ENCODE measurements around the gene SLC6A9. TPM values are rescaled to one million over a fixed set of nuclear protein-coding genes. Genes with fewer than 3 reads are reported as not detected.

The SLC6A9 gene
- total and polyA plus RNA-seq, 2 donors = 0.57 to 0.82 TPM

DNA sequence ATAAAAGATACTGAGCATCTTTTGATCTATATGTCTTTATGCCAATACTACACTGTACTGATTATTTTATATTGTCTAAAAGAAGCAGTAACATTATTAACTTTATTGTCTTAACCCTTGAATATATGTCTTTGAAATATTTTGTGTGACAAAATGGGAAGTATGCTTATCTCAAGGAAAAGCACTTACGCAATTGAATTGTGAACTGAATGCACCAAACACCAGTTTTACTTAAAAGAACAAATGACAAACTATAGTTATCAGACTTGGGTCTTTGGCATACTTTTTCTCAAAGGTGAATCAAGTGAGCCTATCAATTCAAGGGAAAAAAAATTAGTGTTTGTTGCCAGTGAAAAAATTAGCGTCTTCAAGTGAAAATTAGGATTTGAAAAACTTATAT is 9.2 kb upstream of the SLC6A9 start:
- DNase-seq (ENCODE audit: low read depth in 6 of 9, low spot score in 9 of 9) = no peak
- 92% methylated on average over 2 of the region's 2 CpGs for WGBS
- H3K27ac ChIP-seq (ENCODE audit: low read depth in 1 of 2, low read length in 1 of 2) = no peak overlapping the region
- H3K36me3 ChIP-seq (ENCODE audit: control insufficient read depth in 2 of 2, insufficient read depth in 2 of 2, low read length in 1 of 2) = no peaks in the 10 kb centered on the region
- H3K4me3 ChIP-seq (ENCODE audit: low read length in 2 of 2) = no peak overlapping the region
- H3K4me1 ChIP-seq (ENCODE audit: control insufficient read depth in 2 of 2, insufficient read depth in 2 of 2, low read length in 2 of 2) = peaks cover 0 to 3% of the 10 kb centered on the region in 2 donors
- no peaks in the 10 kb centered on the region for H3K27me3 ChIP-seq (ENCODE audit: control insufficient read depth in 2 of 2, insufficient read depth in 1 of 2, low read length in 1 of 2)
- no peaks in the 10 kb centered on the region for H3K9me3 ChIP-seq (ENCODE audit: control insufficient read depth in 2 of 2, insufficient read depth in 1 of 2, low read length in 1 of 2)

GRCh38 chr1:44038876-44039657 is 7.8 kb upstream of the SLC6A9 start:
- Histone ChIP-seq H3K9me3 (ENCODE audit: control insufficient read depth in 2 of 2, insufficient read depth in 1 of 2, low read length in 1 of 2) (no peaks in the 10 kb centered on the region), H3K36me3 (ENCODE audit: control insufficient read depth in 2 of 2, insufficient read depth in 2 of 2, low read length in 1 of 2) (no peaks in the 10 kb centered on the region), H3K4me1 (ENCODE audit: control insufficient read depth in 2 of 2, insufficient read depth in 2 of 2, low read length in 2 of 2) (peaks cover 0 to 3% of the 10 kb centered on the region in 2 donors), H3K27me3 (ENCODE audit: control insufficient read depth in 2 of 2, insufficient read depth in 1 of 2, low read length in 1 of 2) (no peaks in the 10 kb centered on the region), H3K4me3 (ENCODE audit: low read length in 2 of 2) (no peak overlapping the region), H3K27ac (ENCODE audit: low read depth in 1 of 2, low read length in 1 of 2) (no peak overlapping the region)
- no peak for DNase-seq (ENCODE audit: low read depth in 6 of 9, low spot score in 9 of 9)
- 93% methylated on average over 2 of the region's 2 CpGs for WGBS

DNA sequence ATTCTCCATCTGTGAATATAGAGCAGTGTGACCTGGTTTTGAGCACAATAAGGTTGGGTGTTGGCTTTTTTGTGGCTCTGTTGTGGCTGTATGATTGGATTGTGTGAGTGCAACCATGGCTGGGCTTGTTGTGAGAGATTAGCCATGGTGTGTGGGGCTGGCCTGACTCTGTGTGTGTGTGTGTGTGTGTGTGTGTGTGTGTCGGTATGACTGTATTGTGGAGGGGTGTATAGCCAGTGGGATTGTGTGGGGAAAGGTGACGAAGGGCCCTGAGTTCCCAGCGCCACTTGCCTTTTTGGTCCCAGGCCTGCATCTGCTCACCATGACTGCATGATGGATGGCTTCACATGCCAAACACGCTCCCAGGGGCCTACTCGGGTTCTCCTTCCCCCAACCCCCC is 5.9 kb upstream of the SLC6A9 start:
- Histone ChIP-seq H3K36me3 (ENCODE audit: control insufficient read depth in 2 of 2, insufficient read depth in 2 of 2, low read length in 1 of 2) (no peaks in the 10 kb centered on the region), H3K9me3 (ENCODE audit: control insufficient read depth in 2 of 2, insufficient read depth in 1 of 2, low read length in 1 of 2) (no peaks in the 10 kb centered on the region), H3K27me3 (ENCODE audit: control insufficient read depth in 2 of 2, insufficient read depth in 1 of 2, low read length in 1 of 2) (peaks cover 0 to 9% of the 10 kb centered on the region in 2 donors), H3K27ac (ENCODE audit: low read depth in 1 of 2, low read length in 1 of 2) (no peak overlapping the region), H3K4me1 (ENCODE audit: control insufficient read depth in 2 of 2, insufficient read depth in 2 of 2, low read length in 2 of 2) (peaks cover 0 to 3% of the 10 kb centered on the region in 2 donors), H3K4me3 (ENCODE audit: low read length in 2 of 2) (no peak overlapping the region)
- WGBS = 90% methylated on average over 5 of the region's 5 CpGs
- no peak for DNase-seq (ENCODE audit: low read depth in 6 of 9, low spot score in 9 of 9)

GRCh38 chr1:44036409-44037139 is 5.3 kb upstream of the SLC6A9 start:
- Histone ChIP-seq H3K4me1 (ENCODE audit: control insufficient read depth in 2 of 2, insufficient read depth in 2 of 2, low read length in 2 of 2) (peaks cover 0 to 9% of the 10 kb centered on the region in 2 donors), H3K27ac (ENCODE audit: low read depth in 1 of 2, low read length in 1 of 2) (peak overlapping the region in 1 of 2 donors; percentile 24), H3K4me3 (ENCODE audit: low read length in 2 of 2) (no peak overlapping the region), H3K9me3 (ENCODE audit: control insufficient read depth in 2 of 2, insufficient read depth in 1 of 2, low read length in 1 of 2) (no peaks in the 10 kb centered on the region), H3K36me3 (ENCODE audit: control insufficient read depth in 2 of 2, insufficient read depth in 2 of 2, low read length in 1 of 2) (no peaks in the 10 kb centered on the region), H3K27me3 (ENCODE audit: control insufficient read depth in 2 of 2, insufficient read depth in 1 of 2, low read length in 1 of 2) (peaks cover 0 to 15% of the 10 kb centered on the region in 2 donors)
- DNase-seq (ENCODE audit: low read depth in 6 of 9, low spot score in 9 of 9) = peak in 6 of 9 donors; percentile 16 to 67 (median 37)
- WGBS = 50% methylated on average over 6 of the region's 6 CpGs

DNA sequence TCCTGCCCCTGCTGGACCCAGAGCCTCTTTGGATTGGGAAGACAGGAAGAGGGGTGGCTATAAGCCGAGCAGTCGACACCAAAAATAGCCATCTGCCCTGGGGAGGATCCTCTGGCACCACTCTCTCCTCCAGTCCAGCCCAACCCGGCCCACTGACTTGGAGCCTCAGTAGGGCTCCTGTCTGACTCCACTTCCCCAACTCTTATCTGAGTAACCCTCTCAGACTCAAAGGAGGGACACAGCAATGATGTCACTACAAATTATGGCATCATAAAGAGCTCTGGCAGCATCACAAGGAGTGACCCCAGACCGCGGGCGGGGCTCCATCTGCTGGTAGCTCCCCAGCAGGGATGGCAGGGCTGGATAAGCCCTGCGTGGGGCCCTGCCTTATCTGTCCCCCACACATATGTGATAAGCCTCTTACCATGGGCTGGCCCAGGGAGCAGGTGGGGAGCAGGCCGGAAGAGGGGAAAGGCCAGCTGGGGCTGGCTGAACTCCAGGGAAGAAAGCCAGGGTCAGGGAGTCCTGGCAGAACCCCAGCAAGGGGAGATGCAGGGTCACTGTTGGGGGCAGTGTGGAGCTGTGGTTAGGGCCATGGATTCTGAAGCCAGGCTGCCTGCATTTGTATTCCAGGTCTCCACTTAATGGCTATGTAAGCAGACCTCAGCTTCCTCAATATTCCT is 4.6 kb upstream of the SLC6A9 start:
- no peak for DNase-seq (ENCODE audit: low read depth in 6 of 9, low spot score in 9 of 9)
- H3K9me3 ChIP-seq (ENCODE audit: control insufficient read depth in 2 of 2, insufficient read depth in 1 of 2, low read length in 1 of 2) = no peaks in the 10 kb centered on the region
- H3K27me3 ChIP-seq (ENCODE audit: control insufficient read depth in 2 of 2, insufficient read depth in 1 of 2, low read length in 1 of 2) = peaks cover 2 to 22% of the 10 kb centered on the region in 2 donors
- no peaks in the 10 kb centered on the region for H3K36me3 ChIP-seq (ENCODE audit: control insufficient read depth in 2 of 2, insufficient read depth in 2 of 2, low read length in 1 of 2)
- WGBS = 89% methylated on average over 8 of the region's 8 CpGs
- H3K4me3 ChIP-seq (ENCODE audit: low read length in 2 of 2) = no peak overlapping the region
- peaks cover 0 to 16% of the 10 kb centered on the region in 2 donors for H3K4me1 ChIP-seq (ENCODE audit: control insufficient read depth in 2 of 2, insufficient read depth in 2 of 2, low read length in 2 of 2)
- H3K27ac ChIP-seq (ENCODE audit: low read depth in 1 of 2, low read length in 1 of 2) = no peak overlapping the region

DNA sequence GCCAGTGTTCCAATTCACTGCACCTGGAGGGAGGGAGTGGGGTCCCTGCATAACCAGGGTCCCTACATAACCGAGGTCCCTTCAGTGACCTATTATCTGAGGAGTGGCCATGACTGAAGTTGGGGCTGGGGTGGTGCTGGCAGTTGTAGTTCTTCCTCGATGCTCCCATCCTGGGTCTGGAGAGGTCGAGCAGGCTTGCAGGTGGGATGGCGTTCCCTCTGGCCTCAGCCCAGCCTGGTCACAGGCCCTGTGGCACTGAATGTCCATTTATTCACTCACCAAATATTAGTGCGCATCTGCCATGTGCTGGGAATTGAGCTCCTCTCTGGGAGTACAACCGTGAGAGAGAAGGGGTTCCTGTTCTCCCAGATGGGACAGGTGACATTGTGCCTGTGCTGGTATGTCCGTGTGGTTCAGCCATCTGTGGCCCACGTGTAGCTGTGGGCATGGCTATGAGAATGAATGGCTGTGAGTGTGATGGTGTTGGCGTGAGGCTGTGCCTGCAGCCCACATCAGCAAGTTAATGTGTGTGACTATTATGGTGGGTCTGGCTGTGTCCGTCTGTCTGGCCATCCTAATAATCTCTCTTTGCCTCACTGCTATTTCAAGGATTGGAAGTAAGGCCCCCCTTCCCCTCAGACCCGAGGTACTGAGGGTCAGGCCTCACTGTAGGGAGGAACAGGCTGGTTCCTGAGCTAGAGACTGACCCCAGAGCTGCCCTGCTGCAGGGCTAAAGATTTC is 3.9 kb upstream of the SLC6A9 start:
- H3K36me3 ChIP-seq (ENCODE audit: control insufficient read depth in 2 of 2, insufficient read depth in 2 of 2, low read length in 1 of 2) = no peaks in the 10 kb centered on the region
- H3K27ac ChIP-seq (ENCODE audit: low read depth in 1 of 2, low read length in 1 of 2) = no peak overlapping the region
- 95% methylated on average over 11 of the region's 11 CpGs for WGBS
- H3K4me1 ChIP-seq (ENCODE audit: control insufficient read depth in 2 of 2, insufficient read depth in 2 of 2, low read length in 2 of 2) = peaks cover 0 to 18% of the 10 kb centered on the region in 2 donors
- no peaks in the 10 kb centered on the region for H3K9me3 ChIP-seq (ENCODE audit: control insufficient read depth in 2 of 2, insufficient read depth in 1 of 2, low read length in 1 of 2)
- peaks cover 8 to 28% of the 10 kb centered on the region in 2 donors for H3K27me3 ChIP-seq (ENCODE audit: control insufficient read depth in 2 of 2, insufficient read depth in 1 of 2, low read length in 1 of 2)
- no peak for DNase-seq (ENCODE audit: low read depth in 6 of 9, low spot score in 9 of 9)
- no peak overlapping the region for H3K4me3 ChIP-seq (ENCODE audit: low read length in 2 of 2)

DNA sequence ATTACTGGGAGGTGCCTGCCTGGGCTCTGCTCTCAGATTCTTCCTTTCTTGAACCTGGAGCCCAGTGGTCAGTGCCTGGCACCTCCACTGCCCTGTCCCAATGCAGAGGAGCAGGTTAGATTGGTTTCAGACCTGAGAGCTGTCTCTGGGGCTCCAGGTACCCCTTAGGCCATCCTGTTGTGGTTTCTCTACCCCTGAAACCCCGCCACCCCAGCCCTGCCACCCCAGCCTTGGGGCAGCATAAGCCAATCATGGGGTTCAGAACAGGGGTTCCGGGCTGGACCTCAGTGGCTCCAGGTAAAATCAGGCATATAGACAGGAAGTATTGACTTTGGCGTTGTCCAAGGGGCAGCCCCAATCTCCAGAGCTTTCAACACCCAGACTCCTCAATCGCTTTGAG is 3.2 kb upstream of the SLC6A9 start:
- no peak for DNase-seq (ENCODE audit: low read depth in 6 of 9, low spot score in 9 of 9)
- H3K4me1 ChIP-seq (ENCODE audit: control insufficient read depth in 2 of 2, insufficient read depth in 2 of 2, low read length in 2 of 2) = peaks cover 2 to 22% of the 10 kb centered on the region in 2 donors
- 95% methylated on average over 4 of the region's 4 CpGs for WGBS

GRCh38 chr1:44033756-44034155 is 2.5 kb upstream of the SLC6A9 start:
- peaks cover 5 to 26% of the 10 kb centered on the region in 2 donors for H3K4me1 ChIP-seq (ENCODE audit: control insufficient read depth in 2 of 2, insufficient read depth in 2 of 2, low read length in 2 of 2)
- H3K27ac ChIP-seq (ENCODE audit: low read depth in 1 of 2, low read length in 1 of 2) = no peak overlapping the region

More for the DNA sequence above, 3.2 kb upstream of the SLC6A9 start:
- Histone ChIP-seq H3K9me3 (ENCODE audit: control insufficient read depth in 2 of 2, insufficient read depth in 1 of 2, low read length in 1 of 2) (no peaks in the 10 kb centered on the region), H3K4me3 (ENCODE audit: low read length in 2 of 2) (no peak overlapping the region), H3K36me3 (ENCODE audit: control insufficient read depth in 2 of 2, insufficient read depth in 2 of 2, low read length in 1 of 2) (no peaks in the 10 kb centered on the region), H3K27me3 (ENCODE audit: control insufficient read depth in 2 of 2, insufficient read depth in 1 of 2, low read length in 1 of 2) (peaks cover 8 to 31% of the 10 kb centered on the region in 2 donors), H3K27ac (ENCODE audit: low read depth in 1 of 2, low read length in 1 of 2) (no peak overlapping the region)

More at GRCh38 chr1:44033756-44034155, 2.5 kb upstream of the SLC6A9 start:
- no peak overlapping the region for H3K4me3 ChIP-seq (ENCODE audit: low read length in 2 of 2)
- no peaks in the 10 kb centered on the region for H3K9me3 ChIP-seq (ENCODE audit: control insufficient read depth in 2 of 2, insufficient read depth in 1 of 2, low read length in 1 of 2)
- H3K36me3 ChIP-seq (ENCODE audit: control insufficient read depth in 2 of 2, insufficient read depth in 2 of 2, low read length in 1 of 2) = no peaks in the 10 kb centered on the region
- WGBS = 81% methylated on average over 8 of the region's 8 CpGs
- peaks cover 8 to 36% of the 10 kb centered on the region in 2 donors for H3K27me3 ChIP-seq (ENCODE audit: control insufficient read depth in 2 of 2, insufficient read depth in 1 of 2, low read length in 1 of 2)
- DNase-seq (ENCODE audit: low read depth in 6 of 9, low spot score in 9 of 9) = no peak
